WTC11 (cell line): ENCODE results near the gene SHISA9.

ENCODE experiments used
- ESRRA ChIP-seq: sonication (generic); formaldehyde crosslinking; IDR thresholded peaks from 2 replicates; pipeline ENCODE4 v1.8.1; 2022; ENCODE audit warnings: mild to moderate bottlenecking, missing genetic modification reagents, borderline replicate concordance
- ETV6 ChIP-seq: sonication (generic); formaldehyde crosslinking; IDR thresholded peaks from 2 replicates; pipeline ENCODE4 v1.8.1; 2022; ENCODE audit warnings: mild to moderate bottlenecking, missing genetic modification reagents
- HMGA2 ChIP-seq: fragments of 250-450 bp; sonication (Bioruptor Pico); IDR thresholded peaks from 2 replicates; pipeline ENCODE4 v1.4.0; 2021; ENCODE audit warnings: mild to moderate bottlenecking, moderate library complexity
- JUN ChIP-seq: sonication (generic); formaldehyde crosslinking; IDR thresholded peaks from 2 replicates; pipeline ENCODE4 v1.8.0; 2023; ENCODE audit warnings: mild to moderate bottlenecking, missing genetic modification reagents
- MXD4 ChIP-seq: fragments of 250-450 bp; sonication (Bioruptor Pico); IDR thresholded peaks from 2 replicates; pipeline ENCODE4 v1.8.0; 2021; ENCODE audit warnings: mild to moderate bottlenecking, moderate library complexity, borderline replicate concordance
- NR2C2 ChIP-seq: sonication (generic); formaldehyde crosslinking; IDR thresholded peaks from 2 replicates; pipeline ENCODE4 v1.8.0; 2022; ENCODE audit warnings: mild to moderate bottlenecking, missing genetic modification reagents
- SMAD3 ChIP-seq: sonication (generic); formaldehyde crosslinking; IDR thresholded peaks from 2 replicates; pipeline ENCODE4 v1.8.0; 2022; ENCODE audit warnings: missing genetic modification reagents, mild to moderate bottlenecking, borderline replicate concordance
- ZNF138 ChIP-seq: sonication (generic); formaldehyde crosslinking; conservative IDR thresholded peaks from 2 replicates; pipeline ENCODE4 v1.8.1; 2022; ENCODE audit warnings: mild to moderate bottlenecking, moderate library complexity, missing genetic modification reagents
- TF ChIP-seq, protein P1 (sequence below): sonication (generic); formaldehyde crosslinking; IDR thresholded peaks from 2 replicates; pipeline ENCODE4 v1.8.0; 2022; ENCODE audit warnings: mild to moderate bottlenecking, missing genetic modification reagents
- TF ChIP-seq, protein P2 (sequence below): fragments of 200-600 bp; IDR thresholded peaks from 2 replicates; pipeline ENCODE4 v1.8.0; 2022; ENCODE audit warnings: antibody characterized with exemption

GRCh38 chr16:13062219-13062618 is 160.8 kb downstream of the SHISA9 start:
- TF ChIP-seq ZNF138 (CRISPR knock-in tag), result no peak
- no peak for TF ChIP-seq NR2C2 (CRISPR knock-in tag)
- TF ChIP-seq, protein P1, sequence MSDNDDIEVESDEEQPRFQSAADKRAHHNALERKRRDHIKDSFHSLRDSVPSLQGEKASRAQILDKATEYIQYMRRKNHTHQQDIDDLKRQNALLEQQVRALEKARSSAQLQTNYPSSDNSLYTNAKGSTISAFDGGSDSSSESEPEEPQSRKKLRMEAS, result no peak
- TF ChIP-seq, protein P2, sequence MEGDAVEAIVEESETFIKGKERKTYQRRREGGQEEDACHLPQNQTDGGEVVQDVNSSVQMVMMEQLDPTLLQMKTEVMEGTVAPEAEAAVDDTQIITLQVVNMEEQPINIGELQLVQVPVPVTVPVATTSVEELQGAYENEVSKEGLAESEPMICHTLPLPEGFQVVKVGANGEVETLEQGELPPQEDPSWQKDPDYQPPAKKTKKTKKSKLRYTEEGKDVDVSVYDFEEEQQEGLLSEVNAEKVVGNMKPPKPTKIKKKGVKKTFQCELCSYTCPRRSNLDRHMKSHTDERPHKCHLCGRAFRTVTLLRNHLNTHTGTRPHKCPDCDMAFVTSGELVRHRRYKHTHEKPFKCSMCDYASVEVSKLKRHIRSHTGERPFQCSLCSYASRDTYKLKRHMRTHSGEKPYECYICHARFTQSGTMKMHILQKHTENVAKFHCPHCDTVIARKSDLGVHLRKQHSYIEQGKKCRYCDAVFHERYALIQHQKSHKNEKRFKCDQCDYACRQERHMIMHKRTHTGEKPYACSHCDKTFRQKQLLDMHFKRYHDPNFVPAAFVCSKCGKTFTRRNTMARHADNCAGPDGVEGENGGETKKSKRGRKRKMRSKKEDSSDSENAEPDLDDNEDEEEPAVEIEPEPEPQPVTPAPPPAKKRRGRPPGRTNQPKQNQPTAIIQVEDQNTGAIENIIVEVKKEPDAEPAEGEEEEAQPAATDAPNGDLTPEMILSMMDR, result no peak
- TF ChIP-seq HMGA2 (CRISPR knock-in tag), result no peak
- TF ChIP-seq MXD4, result no peak
- no peak for TF ChIP-seq SMAD3 (CRISPR knock-in tag)
- TF ChIP-seq JUN (CRISPR knock-in tag), result no peak
- no peak for TF ChIP-seq ESRRA (CRISPR knock-in tag)
- no peak for TF ChIP-seq ETV6 (CRISPR knock-in tag)
